GM23338 (cell line): ENCODE data around the gene CCDC82. TPM values are rescaled to one million over a fixed set of nuclear protein-coding genes. Genes with fewer than 3 reads are reported as not detected.

ENCODE experiments used
- ATAC-seq: fragments of 200-7000 bp; cut with Tn5 transposase; 3 replicates; pipeline ENCODE4 v1.9.1; 2020
- DNase-seq: peaks from one replicate; pipeline ENCODE4 v3.0.0-alpha.2; 2015; ENCODE audit warnings: low spot score
- H2AFZ ChIP-seq: fragments of 200-600 bp; sonication (generic); 2 replicates; pipeline ENCODE4 v1.8.0; 2016; ENCODE audit warnings: antibody characterized with exemption, mild to moderate bottlenecking, moderate library complexity
- H3F3A ChIP-seq: fragments of 200-600 bp; sonication (generic); replicated peaks from 2 replicates; pipeline ENCODE4 v1.8.0; 2017; ENCODE audit warnings: antibody characterized with exemption, mixed run types, low read depth
- H3K27ac ChIP-seq: fragments of 200-600 bp; sonication (generic); 2 replicates; pipeline ENCODE4 v1.6.1; 2016; ENCODE audit warnings: low read depth
- H3K27me3 ChIP-seq: fragments of 200-600 bp; sonication (generic); 2 replicates; pipeline ENCODE4 v1.8.0; 2016; ENCODE audit warnings: mild to moderate bottlenecking, mixed run types, moderate library complexity; ENCODE audit not compliant: insufficient read depth
- H3K36me3 ChIP-seq: fragments of 200-600 bp; sonication (generic); 2 replicates; pipeline ENCODE4 v1.8.0; 2016; ENCODE audit warnings: mild to moderate bottlenecking; ENCODE audit not compliant: insufficient read depth
- H3K4me1 ChIP-seq: fragments of 200-600 bp; sonication (generic); 2 replicates; pipeline ENCODE4 v1.8.0; 2016; ENCODE audit warnings: mild to moderate bottlenecking, moderate library complexity; ENCODE audit not compliant: insufficient read depth
- H3K4me2 ChIP-seq: fragments of 200-600 bp; sonication (generic); 2 replicates; pipeline ENCODE4 v1.7.1; 2017; ENCODE audit warnings: mixed run types
- H3K4me3 ChIP-seq: fragments of 200-600 bp; sonication (generic); 2 replicates; pipeline ENCODE4 v1.6.1; 2016; ENCODE audit warnings: mixed run types
- H3K79me2 ChIP-seq: fragments of 200-600 bp; sonication (generic); replicated peaks from 2 replicates; pipeline ENCODE4 v1.8.0; 2017; ENCODE audit warnings: mild to moderate bottlenecking; ENCODE audit not compliant: insufficient read depth
- H3K9me2 ChIP-seq: fragments of 200-600 bp; sonication (generic); 2 replicates; pipeline ENCODE4 v1.8.0; 2017; ENCODE audit not compliant: insufficient read depth
- H4K20me1 ChIP-seq: fragments of 200-600 bp; sonication (generic); replicated peaks from 2 replicates; pipeline ENCODE4 v1.8.0; 2017; ENCODE audit warnings: mild to moderate bottlenecking; ENCODE audit not compliant: insufficient read depth
- H3K27ac Mint-ChIP-seq: 2 replicates; pipeline ENCODE4 v1.8.0; 2020; ENCODE audit warnings: inconsistent platforms, mild to moderate bottlenecking, moderate library complexity, mixed read lengths
- H3K27me3 Mint-ChIP-seq: 3 replicates; pipeline ENCODE4 v1.8.0; 2022; ENCODE audit warnings: low read depth, mild to moderate bottlenecking, moderate library complexity, mixed read lengths, inconsistent platforms; ENCODE audit not compliant: insufficient read depth, poor library complexity
- H3K36me3 Mint-ChIP-seq: 3 replicates; pipeline ENCODE4 v1.8.0; 2021; ENCODE audit warnings: low read depth, mild to moderate bottlenecking, inconsistent platforms, moderate library complexity, mixed read lengths
- H3K4me1 Mint-ChIP-seq: 3 replicates; pipeline ENCODE4 v1.8.0; 2020; ENCODE audit warnings: mild to moderate bottlenecking, inconsistent platforms, mixed read lengths
- H3K4me3 Mint-ChIP-seq: 3 replicates; pipeline ENCODE4 v1.8.0; 2021; ENCODE audit warnings: moderate library complexity, mild to moderate bottlenecking, inconsistent platforms, mixed read lengths
- H3K9me3 Mint-ChIP-seq: 3 replicates; pipeline ENCODE4 v1.8.0; 2020; ENCODE audit warnings: moderate library complexity, mild to moderate bottlenecking, inconsistent platforms, mixed read lengths
- CREB1 ChIP-seq: fragments of 250-450 bp; sonication (Bioruptor Pico); IDR thresholded peaks from 2 replicates; pipeline ENCODE4 v1.5.0; 2020; ENCODE audit warnings: low read depth, mild to moderate bottlenecking, moderate library complexity
- EZH2 ChIP-seq: fragments of 200-600 bp; sonication (generic); IDR thresholded peaks from one replicate; pipeline ENCODE4 v1.8.0; 2017; ENCODE audit warnings: antibody characterized with exemption, mild to moderate bottlenecking, low read depth; ENCODE audit not compliant: unreplicated experiment
- EZH2phosphoT487 ChIP-seq: fragments of 200-600 bp; sonication (generic); IDR thresholded peaks from one replicate; pipeline ENCODE4 v1.8.1; 2018; ENCODE audit warnings: antibody characterized with exemption; ENCODE audit not compliant: unreplicated experiment
- JUNB ChIP-seq: IDR thresholded peaks from one replicate; pipeline ENCODE4 v1.6.1; 2016; ENCODE audit warnings: antibody characterized with exemption; ENCODE audit not compliant: unreplicated experiment
- NANOG ChIP-seq: IDR thresholded peaks from 2 replicates; pipeline ENCODE4 v1.6.1; 2016; ENCODE audit warnings: antibody characterized with exemption, borderline replicate concordance
- POLR2AphosphoS5 ChIP-seq: IDR thresholded peaks from 2 replicates; pipeline ENCODE4 v1.6.1; 2016; ENCODE audit warnings: antibody characterized with exemption, low read depth
- STAT1 ChIP-seq: IDR thresholded peaks from one replicate; pipeline ENCODE4 v1.6.1; 2016; ENCODE audit warnings: antibody characterized with exemption; ENCODE audit not compliant: unreplicated experiment
- ZNF114 ChIP-seq: fragments of 250-450 bp; sonication (Bioruptor Pico); IDR thresholded peaks from 2 replicates; pipeline ENCODE4 v1.5.0; 2020; ENCODE audit warnings: mild to moderate bottlenecking, moderate library complexity
- ZNF331 ChIP-seq: fragments of 250-450 bp; sonication (Bioruptor Pico); IDR thresholded peaks from 2 replicates; pipeline ENCODE4 v1.5.0; 2020; ENCODE audit warnings: low read depth, mild to moderate bottlenecking, moderate library complexity
- polyA plus RNA-seq: library from polyadenylated mRNA; unstranded; fragments of >200 nt; fragmentation: Nextera tagmentation; extraction: Ambion mirVana; gene quantifications from 2 replicates; pipeline ENCODE4 v1.2.1, GENCODE V29; 2016
- total RNA-seq: library from RNA; depleted of rRNA; stranded (reverse); fragments of >200 nt; shearing (Covaris generic); gene quantifications from 2 replicates; pipeline ENCODE4 v1.2.3, GENCODE V29; 2014
- TF ChIP-seq, protein P1 (sequence below): fragments of 250-450 bp; sonication (Bioruptor Pico); IDR thresholded peaks from 2 replicates; pipeline ENCODE4 v1.5.0; 2020; ENCODE audit warnings: mild to moderate bottlenecking, moderate library complexity
- TF ChIP-seq, protein P2 (sequence below), 2 experiments: fragments of 200-600 bp in 1 of 2; sonication (generic) in 1 of 2; conservative IDR thresholded peaks; 2 replicates each; pipeline versions ENCODE4 v1.5.1 to v1.6.1; 2016 to 2017; ENCODE audit warnings: antibody characterized with exemption in 2 of 2, low read depth in 2 of 2, mild to moderate bottlenecking in 2 of 2, moderate library complexity in 1 of 2
- TF ChIP-seq, protein P3 (sequence below): IDR thresholded peaks from 2 replicates; pipeline ENCODE4 v1.6.1; 2016; ENCODE audit warnings: antibody characterized with exemption
- TF ChIP-seq, protein P4 (sequence below): IDR thresholded peaks from one replicate; pipeline ENCODE4 v1.6.1; 2018; ENCODE audit warnings: antibody characterized with exemption; ENCODE audit not compliant: unreplicated experiment

CCDC82 gene
- total and polyA plus RNA-seq, 2 experiments from 2014 or later: 15.7 to 45.8 TPM

DNA sequence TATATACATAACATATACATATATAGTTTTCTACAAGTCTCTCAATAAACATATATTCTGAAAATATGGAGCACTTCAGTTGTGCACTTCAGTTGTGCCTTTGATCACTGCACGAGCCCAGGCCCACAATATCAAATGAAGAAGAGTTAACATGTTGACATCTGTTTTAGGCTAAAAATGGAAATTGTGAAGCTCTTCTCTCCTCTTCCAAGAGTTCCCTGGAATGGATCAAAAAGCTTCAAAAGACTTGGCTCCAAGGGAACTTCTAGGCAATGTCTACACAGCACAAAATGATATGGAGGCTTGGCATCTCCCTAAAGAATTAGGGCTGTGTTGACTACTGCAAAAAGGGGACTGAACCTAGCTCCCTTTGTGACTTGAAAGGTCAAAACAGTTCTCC lies 83.6 kb downstream of the CCDC82 start:
- Histone ChIP-seq H3K36me3 (no peaks in the 10 kb centered on the region), H3K9me2 (no peaks in the 10 kb centered on the region), H3F3A (no peaks in the 10 kb centered on the region), H3K27me3 (no peaks in the 10 kb centered on the region), H4K20me1 (no peaks in the 10 kb centered on the region), H3K4me2 (peak overlapping the region; percentile 64; the same call in 1 of the 2 replicates), H3K79me2 (peaks cover 4% of the 10 kb centered on the region; the same call in 1 of the 2 replicates), H3K4me3 (no peak overlapping the region), H3K27ac (no peak overlapping the region), H3K4me1 (peaks cover 39% of the 10 kb centered on the region), H2AFZ (no peak overlapping the region)
- H3K4me1 Mint-ChIP-seq: peaks cover 36% of the 10 kb centered on the region
- ATAC-seq (no peak), DNase-seq (no peak)
- H3K9me3 Mint-ChIP-seq: no peaks in the 10 kb centered on the region
- no peak overlapping the region for H3K27ac Mint-ChIP-seq
- no peak for TF ChIP-seq EZH2
- no peak for TF ChIP-seq EZH2phosphoT487
- TF ChIP-seq, protein P1, sequence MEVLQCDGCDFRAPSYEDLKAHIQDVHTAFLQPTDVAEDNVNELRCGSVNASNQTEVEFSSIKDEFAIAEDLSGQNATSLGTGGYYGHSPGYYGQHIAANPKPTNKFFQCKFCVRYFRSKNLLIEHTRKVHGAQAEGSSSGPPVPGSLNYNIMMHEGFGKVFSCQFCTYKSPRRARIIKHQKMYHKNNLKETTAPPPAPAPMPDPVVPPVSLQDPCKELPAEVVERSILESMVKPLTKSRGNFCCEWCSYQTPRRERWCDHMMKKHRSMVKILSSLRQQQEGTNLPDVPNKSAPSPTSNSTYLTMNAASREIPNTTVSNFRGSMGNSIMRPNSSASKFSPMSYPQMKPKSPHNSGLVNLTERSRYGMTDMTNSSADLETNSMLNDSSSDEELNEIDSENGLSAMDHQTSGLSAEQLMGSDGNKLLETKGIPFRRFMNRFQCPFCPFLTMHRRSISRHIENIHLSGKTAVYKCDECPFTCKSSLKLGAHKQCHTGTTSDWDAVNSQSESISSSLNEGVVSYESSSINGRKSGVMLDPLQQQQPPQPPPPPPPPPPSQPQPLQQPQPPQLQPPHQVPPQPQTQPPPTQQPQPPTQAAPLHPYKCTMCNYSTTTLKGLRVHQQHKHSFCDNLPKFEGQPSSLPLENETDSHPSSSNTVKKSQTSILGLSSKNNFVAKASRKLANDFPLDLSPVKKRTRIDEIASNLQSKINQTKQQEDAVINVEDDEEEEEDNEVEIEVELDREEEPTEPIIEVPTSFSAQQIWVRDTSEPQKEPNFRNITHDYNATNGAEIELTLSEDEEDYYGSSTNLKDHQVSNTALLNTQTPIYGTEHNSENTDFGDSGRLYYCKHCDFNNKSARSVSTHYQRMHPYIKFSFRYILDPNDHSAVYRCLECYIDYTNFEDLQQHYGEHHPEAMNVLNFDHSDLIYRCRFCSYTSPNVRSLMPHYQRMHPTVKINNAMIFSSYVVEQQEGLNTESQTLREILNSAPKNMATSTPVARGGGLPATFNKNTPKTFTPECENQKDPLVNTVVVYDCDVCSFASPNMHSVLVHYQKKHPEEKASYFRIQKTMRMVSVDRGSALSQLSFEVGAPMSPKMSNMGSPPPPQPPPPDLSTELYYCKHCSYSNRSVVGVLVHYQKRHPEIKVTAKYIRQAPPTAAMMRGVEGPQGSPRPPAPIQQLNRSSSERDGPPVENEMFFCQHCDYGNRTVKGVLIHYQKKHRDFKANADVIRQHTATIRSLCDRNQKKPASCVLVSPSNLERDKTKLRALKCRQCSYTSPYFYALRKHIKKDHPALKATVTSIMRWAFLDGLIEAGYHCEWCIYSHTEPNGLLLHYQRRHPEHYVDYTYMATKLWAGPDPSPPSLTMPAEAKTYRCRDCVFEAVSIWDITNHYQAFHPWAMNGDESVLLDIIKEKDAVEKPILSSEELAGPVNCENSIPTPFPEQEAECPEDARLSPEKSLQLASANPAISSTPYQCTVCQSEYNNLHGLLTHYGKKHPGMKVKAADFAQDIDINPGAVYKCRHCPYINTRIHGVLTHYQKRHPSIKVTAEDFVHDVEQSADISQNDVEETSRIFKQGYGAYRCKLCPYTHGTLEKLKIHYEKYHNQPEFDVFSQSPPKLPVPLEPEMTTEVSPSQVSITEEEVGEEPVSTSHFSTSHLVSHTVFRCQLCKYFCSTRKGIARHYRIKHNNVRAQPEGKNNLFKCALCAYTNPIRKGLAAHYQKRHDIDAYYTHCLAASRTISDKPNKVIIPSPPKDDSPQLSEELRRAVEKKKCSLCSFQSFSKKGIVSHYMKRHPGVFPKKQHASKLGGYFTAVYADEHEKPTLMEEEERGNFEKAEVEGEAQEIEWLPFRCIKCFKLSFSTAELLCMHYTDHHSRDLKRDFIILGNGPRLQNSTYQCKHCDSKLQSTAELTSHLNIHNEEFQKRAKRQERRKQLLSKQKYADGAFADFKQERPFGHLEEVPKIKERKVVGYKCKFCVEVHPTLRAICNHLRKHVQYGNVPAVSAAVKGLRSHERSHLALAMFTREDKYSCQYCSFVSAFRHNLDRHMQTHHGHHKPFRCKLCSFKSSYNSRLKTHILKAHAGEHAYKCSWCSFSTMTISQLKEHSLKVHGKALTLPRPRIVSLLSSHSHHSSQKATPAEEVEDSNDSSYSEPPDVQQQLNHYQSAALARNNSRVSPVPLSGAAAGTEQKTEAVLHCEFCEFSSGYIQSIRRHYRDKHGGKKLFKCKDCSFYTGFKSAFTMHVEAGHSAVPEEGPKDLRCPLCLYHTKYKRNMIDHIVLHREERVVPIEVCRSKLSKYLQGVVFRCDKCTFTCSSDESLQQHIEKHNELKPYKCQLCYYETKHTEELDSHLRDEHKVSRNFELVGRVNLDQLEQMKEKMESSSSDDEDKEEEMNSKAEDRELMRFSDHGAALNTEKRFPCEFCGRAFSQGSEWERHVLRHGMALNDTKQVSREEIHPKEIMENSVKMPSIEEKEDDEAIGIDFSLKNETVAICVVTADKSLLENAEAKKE (CRISPR knock-in tag): no peak
- no peak for TF ChIP-seq NANOG
- TF ChIP-seq JUNB: no peak
- TF ChIP-seq, protein P2, sequence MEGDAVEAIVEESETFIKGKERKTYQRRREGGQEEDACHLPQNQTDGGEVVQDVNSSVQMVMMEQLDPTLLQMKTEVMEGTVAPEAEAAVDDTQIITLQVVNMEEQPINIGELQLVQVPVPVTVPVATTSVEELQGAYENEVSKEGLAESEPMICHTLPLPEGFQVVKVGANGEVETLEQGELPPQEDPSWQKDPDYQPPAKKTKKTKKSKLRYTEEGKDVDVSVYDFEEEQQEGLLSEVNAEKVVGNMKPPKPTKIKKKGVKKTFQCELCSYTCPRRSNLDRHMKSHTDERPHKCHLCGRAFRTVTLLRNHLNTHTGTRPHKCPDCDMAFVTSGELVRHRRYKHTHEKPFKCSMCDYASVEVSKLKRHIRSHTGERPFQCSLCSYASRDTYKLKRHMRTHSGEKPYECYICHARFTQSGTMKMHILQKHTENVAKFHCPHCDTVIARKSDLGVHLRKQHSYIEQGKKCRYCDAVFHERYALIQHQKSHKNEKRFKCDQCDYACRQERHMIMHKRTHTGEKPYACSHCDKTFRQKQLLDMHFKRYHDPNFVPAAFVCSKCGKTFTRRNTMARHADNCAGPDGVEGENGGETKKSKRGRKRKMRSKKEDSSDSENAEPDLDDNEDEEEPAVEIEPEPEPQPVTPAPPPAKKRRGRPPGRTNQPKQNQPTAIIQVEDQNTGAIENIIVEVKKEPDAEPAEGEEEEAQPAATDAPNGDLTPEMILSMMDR (conservative IDR thresholded peaks at IDR 0.05; ENCODE audit: low read depth in 2 of 2): no peak
- TF ChIP-seq ZNF331 (CRISPR knock-in tag): no peak
- TF ChIP-seq ZNF114: no peak
- no peak for TF ChIP-seq CREB1
- TF ChIP-seq STAT1: no peak
- no peak for TF ChIP-seq POLR2AphosphoS5
- TF ChIP-seq, protein P3, sequence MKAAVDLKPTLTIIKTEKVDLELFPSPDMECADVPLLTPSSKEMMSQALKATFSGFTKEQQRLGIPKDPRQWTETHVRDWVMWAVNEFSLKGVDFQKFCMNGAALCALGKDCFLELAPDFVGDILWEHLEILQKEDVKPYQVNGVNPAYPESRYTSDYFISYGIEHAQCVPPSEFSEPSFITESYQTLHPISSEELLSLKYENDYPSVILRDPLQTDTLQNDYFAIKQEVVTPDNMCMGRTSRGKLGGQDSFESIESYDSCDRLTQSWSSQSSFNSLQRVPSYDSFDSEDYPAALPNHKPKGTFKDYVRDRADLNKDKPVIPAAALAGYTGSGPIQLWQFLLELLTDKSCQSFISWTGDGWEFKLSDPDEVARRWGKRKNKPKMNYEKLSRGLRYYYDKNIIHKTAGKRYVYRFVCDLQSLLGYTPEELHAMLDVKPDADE: no peak
- TF ChIP-seq, protein P4, sequence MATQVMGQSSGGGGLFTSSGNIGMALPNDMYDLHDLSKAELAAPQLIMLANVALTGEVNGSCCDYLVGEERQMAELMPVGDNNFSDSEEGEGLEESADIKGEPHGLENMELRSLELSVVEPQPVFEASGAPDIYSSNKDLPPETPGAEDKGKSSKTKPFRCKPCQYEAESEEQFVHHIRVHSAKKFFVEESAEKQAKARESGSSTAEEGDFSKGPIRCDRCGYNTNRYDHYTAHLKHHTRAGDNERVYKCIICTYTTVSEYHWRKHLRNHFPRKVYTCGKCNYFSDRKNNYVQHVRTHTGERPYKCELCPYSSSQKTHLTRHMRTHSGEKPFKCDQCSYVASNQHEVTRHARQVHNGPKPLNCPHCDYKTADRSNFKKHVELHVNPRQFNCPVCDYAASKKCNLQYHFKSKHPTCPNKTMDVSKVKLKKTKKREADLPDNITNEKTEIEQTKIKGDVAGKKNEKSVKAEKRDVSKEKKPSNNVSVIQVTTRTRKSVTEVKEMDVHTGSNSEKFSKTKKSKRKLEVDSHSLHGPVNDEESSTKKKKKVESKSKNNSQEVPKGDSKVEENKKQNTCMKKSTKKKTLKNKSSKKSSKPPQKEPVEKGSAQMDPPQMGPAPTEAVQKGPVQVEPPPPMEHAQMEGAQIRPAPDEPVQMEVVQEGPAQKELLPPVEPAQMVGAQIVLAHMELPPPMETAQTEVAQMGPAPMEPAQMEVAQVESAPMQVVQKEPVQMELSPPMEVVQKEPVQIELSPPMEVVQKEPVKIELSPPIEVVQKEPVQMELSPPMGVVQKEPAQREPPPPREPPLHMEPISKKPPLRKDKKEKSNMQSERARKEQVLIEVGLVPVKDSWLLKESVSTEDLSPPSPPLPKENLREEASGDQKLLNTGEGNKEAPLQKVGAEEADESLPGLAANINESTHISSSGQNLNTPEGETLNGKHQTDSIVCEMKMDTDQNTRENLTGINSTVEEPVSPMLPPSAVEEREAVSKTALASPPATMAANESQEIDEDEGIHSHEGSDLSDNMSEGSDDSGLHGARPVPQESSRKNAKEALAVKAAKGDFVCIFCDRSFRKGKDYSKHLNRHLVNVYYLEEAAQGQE: no peak
- H3K4me3 Mint-ChIP-seq: no peak overlapping the region
- no peaks in the 10 kb centered on the region for H3K27me3 Mint-ChIP-seq
- H3K36me3 Mint-ChIP-seq: no peaks in the 10 kb centered on the region
